GM21526 (cell line): ENCODE results near the gene SIM1.

Source experiments
- ATAC-seq: cut with Tn5 transposase; IDR thresholded peaks from one replicate; pipeline ENCODE4 v1.9.1; 2021; ENCODE audit warnings: moderate library complexity; ENCODE audit not compliant: unreplicated experiment, low FRiP score

Gene SIM1

DNA sequence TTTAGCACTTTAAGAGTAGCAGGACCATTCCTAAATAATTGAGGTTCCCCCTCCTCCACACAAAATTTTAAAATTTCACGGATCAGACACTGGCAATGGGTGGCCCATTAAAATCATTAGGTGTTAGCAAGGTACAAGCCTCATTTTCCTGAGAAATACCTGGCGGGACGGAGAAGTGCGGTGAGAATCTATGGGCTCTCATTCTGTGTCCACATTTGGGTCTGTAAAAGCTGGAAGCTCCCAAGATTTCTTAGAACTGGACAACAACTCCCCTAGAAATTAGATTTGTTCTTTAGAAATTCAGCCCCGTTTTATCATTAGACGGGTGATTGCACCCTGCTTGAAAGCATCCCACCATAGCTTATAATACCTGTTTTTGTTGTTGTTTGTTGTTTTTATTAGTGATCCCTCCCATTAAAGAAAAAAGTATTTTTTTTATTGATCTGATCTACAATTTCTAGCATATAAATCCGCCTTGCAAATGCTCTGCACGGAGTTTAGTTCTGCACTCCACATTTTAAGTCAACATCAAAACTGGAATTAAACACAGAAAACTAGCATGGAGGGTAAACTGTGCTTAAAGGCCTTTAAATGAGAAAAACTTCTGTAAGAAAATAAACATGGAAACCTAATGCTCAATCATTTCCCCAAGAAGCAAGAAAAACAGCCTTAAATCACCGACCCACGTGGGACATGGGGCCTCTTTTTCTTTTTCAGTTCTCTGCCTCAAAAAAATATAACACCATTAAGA is 5.7 kb downstream of the SIM1 start:
- ATAC-seq: no peak

DNA sequence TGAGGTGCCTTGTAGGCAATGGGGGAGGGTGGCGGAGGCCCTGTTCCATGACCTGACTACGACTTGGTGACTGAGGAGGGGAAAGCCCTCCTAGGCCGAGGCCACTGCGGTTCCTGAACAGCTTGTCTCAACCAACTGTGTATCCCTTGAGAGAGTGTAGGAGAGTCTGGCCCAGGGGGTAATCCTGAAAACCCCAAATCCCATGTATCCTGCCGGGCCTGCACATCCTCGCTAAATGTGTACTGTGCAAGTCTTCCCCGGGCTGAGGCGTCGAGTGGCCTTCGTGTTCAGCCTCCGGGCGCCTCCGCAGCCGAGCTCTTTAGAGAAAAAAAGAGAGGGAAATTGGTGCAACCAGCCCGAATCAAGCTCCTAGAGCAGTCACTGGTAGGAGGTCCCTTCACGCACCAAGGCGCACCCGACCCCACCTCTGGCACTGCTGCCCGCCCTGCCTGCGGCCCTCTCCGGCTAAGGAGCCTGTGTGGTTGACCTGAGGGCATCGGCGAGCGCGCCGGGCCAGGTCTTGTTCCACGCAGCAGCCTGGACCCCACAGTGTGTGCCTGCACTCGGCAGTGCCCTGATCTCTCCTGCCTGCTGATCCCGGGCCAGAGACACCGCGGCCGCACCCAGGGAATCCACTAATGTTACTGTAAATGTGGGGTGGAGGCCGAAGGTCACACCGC is 7.3 kb downstream of the SIM1 start:
- ATAC-seq: no peak

DNA sequence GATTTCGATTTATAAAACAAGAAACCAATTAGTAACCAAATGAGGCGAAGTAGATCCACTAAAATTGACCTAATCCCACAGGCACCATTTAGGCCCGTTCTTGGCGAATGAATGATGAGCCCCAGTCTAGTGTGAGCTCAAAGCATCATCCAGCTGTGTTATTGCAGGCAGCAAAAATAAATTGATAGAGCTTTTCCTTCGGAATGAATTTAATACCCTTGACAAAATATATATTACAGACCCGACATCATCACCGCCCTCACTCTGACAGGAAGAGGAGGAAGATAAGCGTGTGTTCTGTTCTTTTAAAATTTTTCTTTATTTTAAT is 7.8 kb downstream of the SIM1 start:
- no peak for ATAC-seq

DNA sequence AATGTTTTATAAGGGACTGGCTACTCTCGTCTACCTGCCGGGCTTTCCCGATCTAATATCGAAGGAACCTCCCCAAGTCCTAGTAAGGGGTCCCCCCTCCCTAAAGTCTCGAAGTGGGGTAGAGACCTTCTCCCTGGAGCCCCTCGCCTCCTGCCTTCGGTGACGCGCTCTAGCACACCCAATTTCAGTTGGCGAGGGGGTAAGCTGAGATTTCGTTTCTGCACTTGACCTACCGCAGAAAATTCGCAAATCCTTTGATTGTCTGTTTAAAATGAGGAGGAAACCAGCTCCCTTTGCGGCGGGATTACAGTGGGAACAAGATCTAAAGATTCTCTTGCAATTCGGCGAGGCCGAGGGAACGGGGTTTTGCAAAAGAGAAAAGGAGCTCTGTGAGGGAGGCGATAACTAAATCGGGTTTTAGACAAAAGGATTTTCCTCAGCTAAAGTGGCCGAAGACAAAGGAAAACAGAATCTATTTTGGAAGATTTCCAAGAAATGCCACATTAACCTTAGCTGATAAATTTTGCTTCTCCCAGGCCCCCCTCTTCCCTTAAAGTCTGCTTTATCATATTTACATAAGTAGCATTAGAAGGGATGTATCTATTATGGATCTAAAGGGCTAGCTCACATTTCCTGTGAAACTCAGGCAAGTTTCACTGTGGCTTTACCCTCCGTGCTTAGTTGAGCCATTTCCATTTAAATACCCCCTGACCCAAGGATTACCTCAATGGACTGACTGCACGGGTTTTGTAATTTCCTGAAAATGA is 8.4 kb downstream of the SIM1 start:
- no peak for ATAC-seq

DNA sequence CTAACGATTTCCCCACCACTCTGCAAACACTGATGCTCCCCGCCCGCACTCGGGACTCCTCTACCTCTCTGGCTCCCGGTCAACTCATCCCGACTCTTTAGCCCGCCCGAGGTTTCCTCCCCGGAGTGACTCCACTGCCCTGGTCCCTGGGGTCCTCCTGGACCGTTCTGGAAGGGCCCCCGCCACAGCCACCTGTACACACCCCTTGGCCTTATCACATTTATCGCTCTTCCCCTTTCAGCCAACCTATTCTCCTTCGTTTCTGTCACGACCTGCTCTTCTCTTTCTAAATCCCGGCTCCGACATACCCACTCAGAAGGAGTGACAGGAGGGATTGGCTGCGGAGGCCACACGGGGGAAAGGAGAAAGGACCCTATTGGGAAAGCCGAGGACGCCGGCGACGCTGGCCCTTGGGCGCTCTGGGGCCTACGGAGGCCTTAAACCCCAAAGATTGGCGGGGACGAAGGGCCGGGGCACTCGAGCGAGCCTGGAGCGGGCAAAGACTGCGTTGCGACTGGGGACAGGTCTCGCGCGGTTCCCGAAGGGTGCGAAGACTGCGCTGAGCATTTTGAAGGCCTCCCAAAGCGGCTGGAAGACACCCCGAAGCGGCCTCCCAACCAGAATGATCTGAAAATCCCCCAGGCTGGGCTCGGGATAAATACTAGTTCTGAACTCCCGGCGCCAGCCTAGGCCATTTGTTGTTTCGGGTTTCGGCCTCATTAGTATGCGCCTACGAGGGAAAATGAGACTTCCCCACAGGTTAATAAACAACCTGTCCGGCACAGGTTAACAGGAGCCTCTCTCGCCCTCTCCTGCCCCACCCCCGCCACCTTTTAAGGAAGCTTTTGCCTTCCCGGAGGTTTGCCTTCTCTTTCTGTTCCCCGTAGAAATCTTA is 9.2 kb downstream of the SIM1 start:
- ATAC-seq: no peak

DNA sequence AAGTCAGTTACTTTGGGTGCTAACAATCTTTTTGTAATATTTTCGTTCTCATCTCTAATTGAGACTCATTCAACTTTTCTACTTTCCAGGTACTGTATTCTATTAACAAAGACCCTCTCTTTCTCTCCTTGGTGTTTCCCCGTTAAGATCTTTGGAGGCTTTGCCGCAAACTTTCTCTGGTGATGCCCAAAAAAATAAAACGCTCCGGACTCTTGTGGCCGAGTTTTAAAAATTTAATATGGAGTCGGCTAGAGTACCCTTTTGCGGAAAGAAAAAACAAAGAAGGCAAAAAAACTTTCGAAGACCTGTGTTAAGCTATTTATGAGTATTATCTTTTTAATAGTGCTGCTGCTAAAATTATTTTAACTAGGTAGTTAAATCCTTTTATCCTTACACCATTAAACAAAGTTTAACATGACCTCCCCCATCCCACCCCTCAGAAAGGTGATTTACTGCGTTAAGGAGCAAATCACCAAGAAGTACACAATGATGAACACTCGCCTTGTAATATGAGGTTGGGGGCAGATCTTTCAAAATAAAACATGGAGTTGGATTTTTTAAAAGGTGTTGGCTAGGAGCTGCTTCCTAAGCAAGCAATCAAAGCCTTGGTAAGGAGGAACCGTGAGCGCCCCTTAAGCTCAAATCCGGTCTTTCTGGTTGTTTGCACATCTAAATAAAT is 10.0 kb downstream of the SIM1 start:
- ATAC-seq: no peak

DNA sequence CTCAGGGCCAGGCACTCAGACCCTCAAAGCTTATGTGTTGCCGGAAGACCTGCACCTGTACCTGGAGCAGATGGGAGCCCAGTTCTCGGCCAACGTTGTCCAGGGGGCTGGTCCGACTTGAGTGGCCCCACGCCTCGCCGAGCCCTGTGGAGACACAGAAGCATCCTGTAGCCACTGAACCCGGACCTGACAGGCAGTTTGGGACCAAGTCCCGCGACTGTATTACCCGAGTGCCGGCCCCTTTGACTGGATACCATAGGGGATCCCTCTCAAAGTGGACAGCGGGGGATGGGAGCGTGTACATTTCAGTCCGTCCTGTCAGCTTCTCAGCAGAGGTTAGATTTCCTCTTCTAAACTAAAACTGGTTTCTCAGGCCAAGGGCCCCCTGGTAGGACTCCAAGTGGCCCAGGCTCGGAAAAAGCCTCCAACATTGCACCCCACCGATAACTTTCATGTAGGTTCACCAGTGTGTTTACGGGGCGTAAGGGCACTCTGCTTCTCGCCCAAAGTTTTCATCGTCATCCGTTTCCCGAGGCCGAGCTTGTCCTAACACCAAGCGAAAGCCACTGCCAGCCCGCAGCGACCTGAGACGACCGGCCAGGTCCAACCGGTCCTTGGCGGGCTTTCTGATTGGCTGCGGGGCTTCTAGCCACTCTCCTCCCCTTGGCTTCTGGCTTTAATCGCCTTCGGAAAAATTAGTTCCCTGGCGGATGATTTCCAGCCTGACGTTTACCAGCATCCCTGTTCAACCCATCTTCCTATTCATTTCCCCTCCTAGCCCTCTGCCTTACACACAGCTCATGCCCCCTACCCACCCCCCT is 10.8 kb downstream of the SIM1 start:
- ATAC-seq: no peak

DNA sequence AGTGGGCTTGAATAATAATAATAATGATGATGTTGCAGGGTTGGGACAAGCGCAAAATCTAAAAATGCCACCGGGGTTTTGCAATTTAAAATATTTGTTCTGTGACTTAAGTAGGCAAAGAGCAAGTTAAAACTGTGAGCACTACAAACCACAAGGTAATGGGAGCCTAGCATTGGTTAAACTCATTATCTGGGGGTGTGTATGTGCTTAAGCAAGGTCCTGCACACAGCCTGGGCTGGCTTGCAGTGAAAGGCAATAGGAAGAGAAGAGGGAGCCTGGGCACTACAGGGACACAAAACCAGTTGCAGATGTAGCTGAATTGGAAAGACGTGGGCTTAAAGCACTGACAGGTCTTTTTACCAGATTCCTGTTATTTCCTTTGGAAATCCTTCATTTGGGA is 11.7 kb downstream of the SIM1 start:
- no peak for ATAC-seq

DNA sequence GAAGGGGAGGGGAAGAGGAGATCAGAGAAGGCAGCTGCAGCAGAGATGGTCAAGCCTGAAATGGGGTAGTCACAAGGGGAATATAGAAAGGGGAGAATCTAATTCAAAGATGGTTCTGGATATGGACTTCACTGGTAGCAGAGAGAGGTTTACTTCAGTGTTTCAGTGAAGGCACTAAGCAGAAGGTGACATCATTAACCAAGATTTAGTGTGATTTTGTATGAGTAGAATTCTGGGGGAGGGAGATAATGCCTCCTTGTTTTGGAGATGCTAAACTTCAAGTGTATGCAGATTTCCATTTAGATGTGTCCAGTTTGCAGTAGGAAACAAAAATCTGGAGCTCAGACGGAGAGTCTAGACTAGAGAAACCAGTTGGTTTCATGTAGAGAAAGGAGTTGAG is 13.1 kb downstream of the SIM1 start:
- ATAC-seq: no peak

DNA sequence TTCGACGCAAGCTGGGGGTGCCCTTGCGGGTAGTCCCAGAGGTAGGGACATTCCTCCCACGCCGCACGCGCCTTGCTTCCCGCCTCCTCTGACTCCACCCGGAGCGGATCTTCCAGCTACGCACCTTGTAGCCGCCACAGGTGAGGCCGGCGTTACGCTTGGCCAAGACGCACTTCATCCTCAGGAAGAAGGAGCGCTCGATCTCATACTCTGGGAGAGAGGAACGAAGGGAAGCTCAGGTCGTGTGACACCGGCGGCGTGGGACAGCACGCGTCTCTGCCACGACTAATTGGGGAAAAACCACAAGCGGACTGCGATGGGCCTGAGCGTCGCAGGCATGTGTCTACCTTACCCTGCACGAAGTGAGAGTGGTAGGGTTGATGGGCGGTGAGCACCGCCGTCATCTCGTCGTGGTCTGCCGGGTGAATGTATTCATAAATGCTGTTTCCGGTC is 15.5 kb downstream of the SIM1 start:
- no peak for ATAC-seq

DNA sequence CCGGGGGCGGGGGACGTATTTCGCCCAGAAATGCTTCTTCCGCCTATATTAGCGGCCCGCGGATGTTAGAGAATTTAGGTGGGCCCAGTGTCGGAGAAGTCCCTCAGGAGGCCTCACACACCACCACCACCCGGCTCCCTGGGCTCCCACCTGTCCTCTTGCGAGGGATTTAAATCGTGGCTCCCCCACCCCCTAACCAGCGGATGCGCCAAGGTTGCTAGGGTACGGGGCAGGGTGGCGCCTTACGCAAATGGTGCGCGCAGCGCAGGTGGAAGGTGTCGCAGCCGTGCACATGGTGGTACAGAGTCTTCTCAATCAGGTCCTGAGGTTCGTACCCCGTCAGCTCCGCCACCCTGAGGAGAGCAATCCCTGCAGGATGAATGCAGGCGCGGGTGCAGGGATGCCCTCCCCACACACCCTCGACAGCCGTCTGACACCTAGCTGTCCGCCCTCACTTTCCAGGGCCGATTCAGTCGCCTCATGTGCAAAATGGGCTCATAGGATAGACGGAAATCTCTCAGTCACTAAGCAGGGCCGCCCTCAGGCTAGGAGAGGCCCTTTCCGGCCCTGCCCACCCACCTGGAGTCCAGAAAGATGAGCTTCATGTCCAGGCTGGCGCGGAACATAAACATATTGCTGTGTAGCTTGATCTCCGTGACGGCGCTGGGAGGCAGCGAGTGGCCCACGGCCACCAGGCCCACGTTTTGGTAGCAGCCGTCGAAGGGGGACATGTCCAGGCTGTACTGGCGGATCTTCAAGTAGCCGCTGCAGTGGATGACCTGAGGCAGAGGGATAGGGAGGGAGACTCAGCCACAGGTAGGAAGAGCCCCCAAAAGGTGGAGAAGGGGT is 16.6 kb downstream of the SIM1 start:
- no peak for ATAC-seq

DNA sequence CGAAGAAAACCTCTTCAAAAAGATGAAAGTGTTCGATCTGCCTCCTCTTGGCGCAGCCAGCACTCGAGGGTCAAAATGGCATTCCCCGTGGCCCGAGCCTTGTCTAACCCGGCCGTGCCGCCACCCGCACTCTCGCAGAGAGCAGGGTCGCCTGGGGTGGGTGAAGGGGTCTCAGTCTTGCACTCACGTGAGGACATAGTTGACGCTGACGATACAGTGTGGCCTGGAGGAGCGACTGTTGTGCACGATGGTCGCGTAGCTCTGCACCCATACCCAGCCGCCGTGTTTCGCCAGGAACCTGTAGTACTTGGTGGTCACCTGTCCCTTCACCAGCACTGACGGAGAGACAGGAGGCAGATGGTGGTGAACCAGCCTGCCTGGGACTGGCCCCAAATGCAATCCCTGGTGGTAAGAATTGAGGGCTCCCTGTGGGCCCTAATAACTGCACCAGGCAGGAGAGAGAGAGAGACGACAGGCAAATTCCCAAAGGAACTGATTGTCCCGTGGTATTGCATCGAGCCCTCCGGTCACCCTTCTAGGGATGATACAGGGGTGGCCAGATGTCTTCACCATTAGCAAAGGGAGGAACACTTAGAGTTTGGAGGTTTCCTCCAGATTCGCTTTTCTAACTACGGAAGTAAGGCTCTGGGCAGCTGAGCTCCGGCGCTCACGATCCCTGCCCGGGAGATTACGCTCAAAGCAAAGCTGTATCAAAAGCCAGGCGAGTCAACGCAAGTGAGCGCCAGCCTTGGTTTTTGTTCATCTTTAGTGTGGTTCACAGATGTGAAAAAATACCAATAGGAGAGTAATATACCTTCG is 17.4 kb downstream of the SIM1 start:
- no peak for ATAC-seq

DNA sequence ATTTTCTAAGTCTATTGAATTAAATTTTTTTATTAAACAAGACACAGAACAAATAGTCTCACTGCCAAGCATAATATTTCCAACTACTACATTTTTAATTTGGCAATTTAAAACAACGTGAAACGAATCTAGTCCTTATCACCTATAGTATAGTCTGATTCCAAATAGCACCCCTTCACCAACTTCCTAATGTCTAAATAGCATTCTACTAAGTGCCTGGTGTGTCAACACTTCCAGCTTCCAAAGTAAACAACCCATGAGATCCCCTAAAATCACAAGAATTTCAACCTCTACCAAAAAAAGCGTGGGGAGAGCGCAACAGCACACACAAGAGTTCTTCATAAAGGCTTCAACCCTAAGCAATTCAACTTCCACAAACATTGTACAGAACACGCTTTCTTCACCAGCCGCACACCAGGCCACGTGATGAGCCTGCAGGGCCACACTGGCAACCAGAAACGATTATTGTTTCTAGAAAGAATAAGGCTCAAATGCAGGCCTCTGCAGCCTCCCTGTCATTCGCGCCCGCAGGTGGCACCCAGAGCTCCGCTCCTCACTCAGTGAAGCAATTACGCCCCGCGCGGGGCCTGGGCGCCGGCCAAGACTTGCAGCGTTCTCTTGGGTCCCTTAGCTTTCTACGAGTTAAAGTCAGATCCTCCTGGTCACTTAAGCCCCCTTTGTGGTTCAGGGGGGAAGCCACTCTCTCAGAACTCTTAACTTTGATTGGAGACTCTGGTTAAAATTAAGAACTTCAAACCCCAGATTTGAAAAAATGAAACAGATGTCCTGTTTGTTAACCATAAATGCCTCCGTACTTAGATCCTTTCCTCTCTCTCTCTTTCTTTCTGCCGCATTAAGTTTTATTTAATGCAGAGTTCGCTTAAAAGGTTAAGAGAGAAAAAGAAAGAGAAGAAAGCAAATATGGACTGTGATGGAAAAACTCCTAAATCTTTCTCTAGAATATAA is 18.3 kb downstream of the SIM1 start:
- ATAC-seq: no peak

DNA sequence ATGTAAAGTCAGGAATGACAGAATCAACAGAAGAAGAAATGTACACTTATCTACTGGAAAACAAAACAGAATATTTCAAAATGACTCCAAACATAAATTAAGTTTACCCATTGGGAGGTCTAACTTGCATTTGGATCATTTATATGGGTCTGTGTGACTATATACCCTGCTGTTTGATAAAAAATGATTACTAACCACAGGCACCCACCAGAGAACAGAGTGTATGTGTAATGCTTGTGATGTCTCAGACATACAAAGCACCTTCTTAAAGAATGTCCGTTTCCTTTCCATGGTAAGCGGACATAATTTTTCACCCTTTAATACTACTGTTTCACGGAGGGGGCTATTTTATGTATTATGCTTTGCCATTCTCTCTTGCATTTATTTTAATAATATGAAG is 19.2 kb downstream of the SIM1 start:
- ATAC-seq: no peak

DNA sequence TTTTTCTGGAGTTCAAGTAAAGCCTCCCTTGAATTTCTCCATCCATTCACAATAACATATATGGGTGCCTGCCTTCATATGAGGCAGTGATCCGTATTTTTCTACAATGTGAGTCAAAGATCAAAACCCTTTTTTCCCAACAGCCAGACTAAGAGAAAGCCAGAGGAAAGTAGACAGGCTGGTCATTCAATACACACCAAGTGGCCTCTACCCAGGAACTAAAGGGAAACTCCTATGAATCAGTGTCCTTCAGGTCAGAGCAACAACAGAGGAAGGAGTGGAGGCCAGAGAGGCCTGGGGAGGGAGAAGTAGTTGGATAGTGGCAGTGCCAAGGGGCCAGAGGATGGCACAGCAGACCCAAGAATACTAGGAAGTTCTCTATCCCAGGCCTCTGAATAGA is 23.8 kb downstream of the SIM1 start:
- ATAC-seq: no peak

DNA sequence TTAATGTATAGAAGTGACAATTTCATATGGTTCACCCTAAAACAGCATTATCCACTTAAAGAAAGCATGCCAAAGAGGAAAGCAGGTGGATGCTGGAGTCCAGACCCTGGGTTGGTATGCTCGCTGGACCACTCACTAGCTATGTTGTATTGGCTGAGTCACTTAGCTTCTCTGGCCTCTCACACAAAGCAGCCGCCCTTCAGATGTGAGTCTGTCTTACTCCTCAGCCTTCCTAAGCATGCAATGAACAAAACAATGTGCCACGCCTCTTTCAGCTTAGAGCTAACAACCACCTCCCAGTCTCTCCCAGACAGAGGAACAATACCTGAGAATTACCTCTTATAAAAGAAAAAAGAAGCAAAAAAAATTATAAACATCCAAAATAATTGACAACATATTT is 29.4 kb downstream of the SIM1 start:
- no peak for ATAC-seq
